HEK293T (cell line): ENCODE measurements around the gene TBCE.

Experiments
- CTCF ChIA-PET: fragments of 350-600 bp; formaldehyde crosslinking; extraction: SDS; loops from one replicate; lab custom pipeline; 2021; ENCODE audit warnings: antibody characterized with exemption, inconsistent platforms; lab: Yijun Ruan, JAX
- POLR2A ChIA-PET: fragments of 350-600 bp; formaldehyde crosslinking; extraction: SDS; loops from one replicate; lab custom pipeline; 2020; ENCODE audit warnings: antibody characterized with exemption, inconsistent platforms; lab: Yijun Ruan, JAX
- DNase-seq: peaks from one replicate; pipeline ENCODE4 v3.0.0; 2012; ENCODE audit warnings: mixed read lengths; ENCODE audit errors: extremely low spot score
- ARNT ChIP-seq: fragments of 450-650 bp; IDR thresholded peaks from 2 replicates; pipeline ENCODE4 v1.6.1; 2017; ENCODE audit warnings: mild to moderate bottlenecking
- BHLHE40 ChIP-seq: fragments of 450-650 bp; IDR thresholded peaks from 2 replicates; pipeline ENCODE4 v1.6.1; 2016; ENCODE audit warnings: mild to moderate bottlenecking, moderate library complexity, borderline replicate concordance
- CTBP1 ChIP-seq: fragments of 450-650 bp; IDR thresholded peaks from 2 replicates; pipeline ENCODE4 v1.6.1; 2016; ENCODE audit warnings: borderline replicate concordance
- ELF4 ChIP-seq: fragments of 450-650 bp; IDR thresholded peaks from 2 replicates; pipeline ENCODE4 v1.6.1; 2017; ENCODE audit warnings: antibody characterized with exemption
- FOXA1 ChIP-seq: fragments of 450-650 bp; IDR thresholded peaks from 2 replicates; pipeline ENCODE4 v1.6.1; 2016; ENCODE audit warnings: mild to moderate bottlenecking
- FOXK2 ChIP-seq: fragments of 450-650 bp; IDR thresholded peaks from 2 replicates; pipeline ENCODE4 v1.6.1; 2016; ENCODE audit warnings: mild to moderate bottlenecking
- FOXM1 ChIP-seq: fragments of 450-650 bp; IDR thresholded peaks from 2 replicates; pipeline ENCODE4 v1.6.1; 2017; ENCODE audit warnings: mild to moderate bottlenecking, borderline replicate concordance
- HDGF ChIP-seq: fragments of 450-650 bp; IDR thresholded peaks from 2 replicates; pipeline ENCODE4 v1.6.1; 2017; ENCODE audit warnings: antibody characterized with exemption, borderline replicate concordance
- L3MBTL2 ChIP-seq: fragments of 450-650 bp; conservative IDR thresholded peaks from 2 replicates; pipeline ENCODE4 v1.6.1; 2016; ENCODE audit warnings: mild to moderate bottlenecking
- LEF1 ChIP-seq: fragments of 450-650 bp; IDR thresholded peaks from 2 replicates; pipeline ENCODE4 v1.6.1; 2017; ENCODE audit warnings: mild to moderate bottlenecking, borderline replicate concordance
- NFRKB ChIP-seq: fragments of 450-650 bp; IDR thresholded peaks from 2 replicates; pipeline ENCODE4 v1.6.1; 2016; ENCODE audit warnings: mild to moderate bottlenecking, moderate library complexity
- PKNOX1 ChIP-seq: fragments of 450-650 bp; IDR thresholded peaks from 2 replicates; pipeline ENCODE4 v1.6.1; 2016
- SP1 ChIP-seq: fragments of 450-650 bp; IDR thresholded peaks from 2 replicates; pipeline ENCODE4 v1.6.1; 2017
- SUZ12 ChIP-seq: fragments of 450-650 bp; IDR thresholded peaks from 2 replicates; pipeline ENCODE4 v1.6.1; 2016; ENCODE audit warnings: mild to moderate bottlenecking
- TARDBP ChIP-seq: fragments of 450-650 bp; IDR thresholded peaks from 2 replicates; pipeline ENCODE4 v1.6.1; 2016
- ZNF384 ChIP-seq: fragments of 450-650 bp; IDR thresholded peaks from 2 replicates; pipeline ENCODE4 v1.6.1; 2016

TBCE gene

DNA sequence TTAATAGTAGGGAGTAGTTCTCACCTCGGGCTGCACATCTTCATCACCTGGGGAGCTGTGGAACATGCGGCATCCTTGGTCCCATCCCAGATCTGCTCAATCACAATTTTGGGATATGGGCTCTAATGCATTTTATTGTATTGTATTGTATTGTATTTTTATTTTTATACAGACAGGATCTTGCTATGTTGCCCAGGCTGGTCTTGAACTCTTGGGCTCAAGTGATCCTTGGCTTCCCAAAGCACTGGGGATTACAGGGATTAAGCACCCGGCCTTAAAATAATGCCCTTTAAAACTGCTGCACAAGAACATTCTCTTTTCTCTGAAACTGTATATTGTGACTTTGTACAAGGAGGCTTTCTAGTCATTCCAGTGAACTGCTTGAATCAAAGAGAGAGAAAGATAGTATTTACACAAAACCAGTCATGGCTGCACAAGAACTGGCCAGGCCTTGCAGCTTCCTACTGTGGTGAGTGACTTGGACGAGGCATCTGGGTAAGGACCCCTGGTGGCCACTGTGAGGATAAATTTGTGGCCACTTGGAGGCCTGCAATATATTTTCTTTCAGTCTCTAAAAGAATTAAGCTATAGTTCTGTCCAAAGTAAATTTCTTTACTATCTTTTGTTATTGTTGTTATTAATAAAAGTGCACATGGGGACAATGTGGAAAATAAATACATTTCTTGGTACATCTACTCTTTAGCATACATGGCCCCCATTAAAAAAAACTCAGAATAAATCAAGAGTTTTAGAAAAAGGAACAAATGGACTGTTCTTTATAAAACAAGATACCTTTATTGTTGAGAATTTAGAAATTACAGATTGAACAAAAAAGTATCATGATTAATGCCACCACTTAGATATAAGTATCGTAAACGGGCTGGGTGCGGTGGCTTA is 48.0 kb downstream of the TBCE start:
- TF ChIP-seq FOXA1 (no peak), PKNOX1 (peak; percentile 63), SUZ12 (no peak)
- DNase-seq: peak; percentile 82
- POLR2A ChIA-PET: interaction anchor here (3.3 kb wide), 1 partner anchor 87 kb away, joined by 18 read pairs; the partner anchor contains the start of genes ARID4B and GGPS1
- CTCF ChIA-PET: interaction anchor here (0.5 to 2.9 kb wide), 22 partner anchors 9 to 556 kb away, joined by 3 to 24 read pairs (median 4); partner anchors contain the start of genes GGPS1 and TBCE

DNA sequence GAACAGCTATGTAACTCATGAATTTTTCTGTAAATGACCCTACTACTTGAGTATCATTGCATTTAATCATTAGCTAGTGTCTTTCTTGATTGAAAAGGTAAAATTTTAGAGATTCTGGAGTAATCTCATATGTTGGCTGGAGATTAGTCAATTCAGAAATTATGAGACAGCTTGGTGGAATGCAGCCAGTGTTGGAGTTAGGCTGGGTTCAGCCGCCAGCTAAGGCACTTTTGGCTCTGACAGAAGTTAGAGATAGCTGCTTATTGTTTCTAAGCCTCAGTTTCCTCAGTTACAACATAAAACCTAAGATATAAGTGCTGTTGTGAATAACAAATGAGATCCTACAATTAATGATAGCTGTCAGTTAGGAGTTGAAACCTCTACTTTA is 49.4 kb downstream of the TBCE start:
- DNase-seq: no peak
- ChIA-PET CTCF (interaction anchor here (0.5 to 2.9 kb wide), 31 partner anchors 8 to 1409 kb away, joined by 3 to 24 read pairs (median 4); no protein-coding TSS in a partner anchor), POLR2A (interaction anchor here (0.8 to 3.3 kb wide), 3 partner anchors 49 to 256 kb away, joined by 3 to 18 read pairs (median 4); partner anchors contain the start of genes ARID4B, GGPS1, RBM34 and TBCE)
- TF ChIP-seq PKNOX1 (no peak), SP1 (no peak), HDGF (no peak; the same call in 1 of the 2 replicates)

DNA sequence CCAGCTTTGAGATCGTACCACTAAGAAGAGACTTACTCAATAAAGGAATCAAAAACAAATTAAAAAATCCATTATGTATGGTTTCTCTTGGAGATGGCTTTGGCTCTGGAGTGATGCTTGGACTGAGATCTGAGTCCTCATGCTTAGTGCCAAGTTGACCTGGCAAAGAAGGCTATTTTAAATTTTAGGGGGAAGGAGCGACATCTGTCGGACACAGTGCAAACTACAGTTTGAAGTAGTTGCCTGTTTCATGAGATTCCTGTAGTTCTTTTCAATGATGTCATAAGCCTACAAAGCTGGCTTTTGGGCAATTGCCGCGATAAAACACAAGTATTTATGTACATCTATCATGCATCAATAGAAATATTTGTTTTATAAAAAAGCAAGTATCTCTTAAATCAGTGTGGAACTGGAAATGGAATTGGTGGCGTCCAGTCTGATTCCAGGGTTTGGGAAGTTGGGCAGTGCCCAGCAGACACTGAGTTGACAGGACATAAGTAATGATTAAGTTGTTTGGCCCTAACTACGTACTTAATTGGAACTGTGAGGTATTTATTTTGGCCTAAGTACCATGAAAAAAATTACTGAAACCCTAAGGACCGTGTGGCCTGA is 50.0 kb downstream of the TBCE start:
- ChIA-PET POLR2A (interaction anchor here (0.8 to 3.3 kb wide), 3 partner anchors 50 to 256 kb away, joined by 3 to 18 read pairs (median 4); partner anchors contain the start of genes ARID4B, GGPS1, RBM34 and TBCE), CTCF (interaction anchor here (0.5 to 2.9 kb wide), 28 partner anchors 9 to 1408 kb away, joined by 3 to 24 read pairs (median 4); no protein-coding TSS in a partner anchor)
- DNase-seq: peak; percentile 82
- no peak for TF ChIP-seq SUZ12
- TF ChIP-seq NFRKB: no peak
- no peak for TF ChIP-seq ZNF384
- TF ChIP-seq HDGF: no peak
- no peak for TF ChIP-seq CTBP1
- TF ChIP-seq SP1: no peak
- TF ChIP-seq FOXK2: no peak
- no peak for TF ChIP-seq LEF1
- no peak for TF ChIP-seq FOXA1
- TF ChIP-seq FOXM1: no peak
- TF ChIP-seq PKNOX1: no peak
- no peak for TF ChIP-seq TARDBP
- TF ChIP-seq BHLHE40: no peak
- no peak for TF ChIP-seq ARNT
- no peak for TF ChIP-seq L3MBTL2
- TF ChIP-seq ELF4: no peak

GRCh38 chr1:235421751-235422150 is 54.5 kb downstream of the TBCE start:
- no peak for DNase-seq
- ChIA-PET CTCF (interaction anchor here (0.7 kb wide), 1 partner anchor 222 kb away, joined by 3 read pairs; no protein-coding TSS in a partner anchor), POLR2A (no interaction called here)
- TF ChIP-seq L3MBTL2: no peak
- TF ChIP-seq FOXK2: no peak
- no peak for TF ChIP-seq NFRKB
- TF ChIP-seq FOXA1: no peak
- no peak for TF ChIP-seq PKNOX1
- no peak for TF ChIP-seq BHLHE40
- TF ChIP-seq SP1: no peak
- TF ChIP-seq TARDBP: no peak
- no peak for TF ChIP-seq ZNF384
- no peak for TF ChIP-seq HDGF
- no peak for TF ChIP-seq ELF4
- no peak for TF ChIP-seq CTBP1
- TF ChIP-seq FOXM1: no peak
- no peak for TF ChIP-seq LEF1
- TF ChIP-seq ARNT: no peak
- TF ChIP-seq SUZ12: no peak

DNA sequence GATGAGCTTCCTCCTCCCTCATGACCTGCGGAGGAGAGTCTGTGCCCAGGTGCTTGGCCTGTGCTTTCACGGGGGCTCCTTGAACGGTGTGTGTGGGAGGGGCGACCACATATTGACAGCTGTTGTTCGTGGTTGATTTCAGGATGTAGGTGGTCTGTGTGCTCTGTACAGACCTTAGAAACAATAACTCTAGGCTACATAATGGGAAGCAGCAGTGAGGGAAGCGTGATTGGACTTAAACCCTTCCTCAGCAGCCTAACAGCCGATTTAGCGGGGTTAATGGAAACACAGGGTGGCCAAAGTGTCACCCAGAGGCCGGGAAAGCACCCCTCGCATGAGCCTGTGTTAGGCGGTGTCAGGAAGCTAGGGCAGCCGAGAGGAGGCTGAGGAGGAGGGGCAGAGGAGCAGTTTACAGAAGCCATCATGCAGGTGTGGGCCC is 56.0 kb downstream of the TBCE start:
- CTCF ChIA-PET: interaction anchor here (1.3 to 1.7 kb wide), 2 partner anchors 8 to 170 kb away, joined by 4 to 5 read pairs; no protein-coding TSS in a partner anchor
- DNase-seq: no peak
- POLR2A ChIA-PET: interaction anchor here (0.7 to 1.4 kb wide), 3 partner anchors 95 to 262 kb away, joined by 4 to 5 read pairs (median 4); partner anchors contain the start of genes ARID4B, GGPS1 and RBM34
- TF ChIP-seq ARNT (no peak), NFRKB (no peak), SP1 (no peak), ZNF384 (no peak), ELF4 (no peak)
